ENCODE results near the gene IFIT2.
"Not testable (repeated sequence)": the region's sequence is repeated elsewhere in the genome, so short reads cannot be mapped to it uniquely, and the experiment has no call there.

IFIT2 gene, protein sequence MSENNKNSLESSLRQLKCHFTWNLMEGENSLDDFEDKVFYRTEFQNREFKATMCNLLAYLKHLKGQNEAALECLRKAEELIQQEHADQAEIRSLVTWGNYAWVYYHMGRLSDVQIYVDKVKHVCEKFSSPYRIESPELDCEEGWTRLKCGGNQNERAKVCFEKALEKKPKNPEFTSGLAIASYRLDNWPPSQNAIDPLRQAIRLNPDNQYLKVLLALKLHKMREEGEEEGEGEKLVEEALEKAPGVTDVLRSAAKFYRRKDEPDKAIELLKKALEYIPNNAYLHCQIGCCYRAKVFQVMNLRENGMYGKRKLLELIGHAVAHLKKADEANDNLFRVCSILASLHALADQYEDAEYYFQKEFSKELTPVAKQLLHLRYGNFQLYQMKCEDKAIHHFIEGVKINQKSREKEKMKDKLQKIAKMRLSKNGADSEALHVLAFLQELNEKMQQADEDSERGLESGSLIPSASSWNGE

DNA sequence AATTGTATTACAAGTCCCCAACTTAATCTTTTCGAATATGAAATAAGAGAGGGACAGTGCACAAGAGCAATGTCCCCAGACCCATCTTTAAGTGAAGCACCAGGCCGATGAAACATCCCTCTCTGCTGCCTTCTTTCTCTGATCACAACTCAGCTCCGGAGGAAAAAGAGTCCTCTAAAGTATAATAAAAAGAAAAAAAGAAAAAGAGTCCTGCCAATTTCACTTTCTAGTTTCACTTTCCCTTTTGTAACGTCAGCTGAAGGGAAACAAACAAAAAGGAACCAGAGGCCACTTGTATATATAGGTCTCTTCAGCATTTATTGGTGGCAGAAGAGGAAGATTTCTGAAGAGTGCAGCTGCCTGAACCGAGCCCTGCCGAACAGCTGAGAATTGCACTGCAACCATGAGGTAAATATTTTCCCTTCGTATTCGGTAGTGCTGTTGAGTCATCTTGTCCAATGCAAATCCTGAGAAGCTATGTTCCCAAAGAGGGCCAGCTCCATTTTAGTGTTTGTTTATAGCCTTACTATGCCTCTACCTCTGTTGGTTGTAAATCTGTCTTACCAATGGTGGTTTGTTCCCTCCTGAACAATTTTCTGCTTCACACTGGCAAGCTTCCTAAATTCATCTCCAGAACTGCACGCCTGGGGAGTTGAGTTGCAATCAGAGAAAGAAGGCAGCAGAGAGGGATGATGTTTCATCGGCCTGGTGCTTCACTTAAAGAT lies at the start of gene IFIT2:
IFIT2 (plus strand) TSS at position 326 of the 725 bp plus-strand sequence; CDS start at position 404, 78 bp downstream.
- DNase-seq (ENCODE audit: low read depth), result no peak

DNA sequence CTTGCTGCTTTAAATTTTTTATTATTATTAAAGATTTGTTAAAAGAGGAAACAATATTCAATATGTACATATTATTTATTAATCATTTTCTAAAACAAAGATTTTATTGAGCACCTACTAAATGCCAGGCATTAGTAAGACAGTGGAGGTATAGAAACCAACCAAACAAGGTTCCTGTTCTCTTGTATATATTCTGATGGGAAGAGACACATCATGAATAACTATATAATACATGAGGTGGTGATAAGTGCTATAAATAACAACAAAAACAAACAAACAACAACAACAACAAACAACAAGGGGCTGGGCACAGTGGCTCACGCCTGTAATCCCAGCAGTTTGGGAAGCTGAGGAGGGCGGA lies 49.6 kb upstream of the IFIT2 start:
- DNase-seq (ENCODE audit: low read depth), result no peak

DNA sequence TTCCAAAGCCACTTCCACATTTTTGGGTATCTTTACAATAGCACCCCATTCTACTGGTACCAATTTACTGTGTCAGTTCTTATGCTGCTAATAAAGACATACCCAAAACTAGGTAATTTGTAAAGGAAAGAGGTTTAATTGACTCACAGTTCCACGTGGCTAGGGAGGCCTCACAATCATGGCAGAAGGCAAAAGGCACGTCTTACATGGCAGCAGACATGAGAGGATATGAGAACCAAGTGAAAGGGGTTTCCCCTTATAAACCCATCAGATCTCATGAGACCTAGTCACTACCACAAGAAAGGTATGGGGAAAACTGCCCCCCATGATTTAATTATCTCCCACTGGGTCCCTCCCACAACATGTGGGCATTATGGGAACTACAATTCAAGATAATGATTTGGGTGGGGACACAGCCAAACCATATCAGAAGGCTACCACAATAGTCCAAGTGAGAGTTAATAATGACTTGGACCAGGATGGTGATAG lies 46.7 kb upstream of the IFIT2 start:
- not testable (repeated sequence) for DNase-seq (ENCODE audit: low read depth)

DNA sequence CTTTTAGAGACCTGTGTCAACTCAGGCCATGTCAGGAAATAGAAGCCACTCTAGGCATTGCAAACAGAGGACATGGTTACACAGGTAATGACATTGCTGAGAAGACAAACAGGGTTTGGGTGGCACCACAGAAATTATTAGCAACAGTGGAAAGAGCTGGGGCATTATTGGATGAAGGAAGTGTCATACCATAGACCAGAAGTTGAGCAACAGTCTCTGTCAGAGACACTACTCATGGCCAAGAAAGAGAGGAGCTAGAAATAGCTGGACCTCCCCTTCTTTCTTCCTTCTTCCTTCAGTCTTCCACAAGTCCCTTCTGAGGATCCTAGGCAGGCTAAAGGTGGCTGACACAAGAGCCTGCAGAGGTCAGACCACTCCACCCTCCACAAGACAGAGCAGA lies 46.1 kb upstream of the IFIT2 start:
- DNase-seq (ENCODE audit: low read depth), result no peak

DNA sequence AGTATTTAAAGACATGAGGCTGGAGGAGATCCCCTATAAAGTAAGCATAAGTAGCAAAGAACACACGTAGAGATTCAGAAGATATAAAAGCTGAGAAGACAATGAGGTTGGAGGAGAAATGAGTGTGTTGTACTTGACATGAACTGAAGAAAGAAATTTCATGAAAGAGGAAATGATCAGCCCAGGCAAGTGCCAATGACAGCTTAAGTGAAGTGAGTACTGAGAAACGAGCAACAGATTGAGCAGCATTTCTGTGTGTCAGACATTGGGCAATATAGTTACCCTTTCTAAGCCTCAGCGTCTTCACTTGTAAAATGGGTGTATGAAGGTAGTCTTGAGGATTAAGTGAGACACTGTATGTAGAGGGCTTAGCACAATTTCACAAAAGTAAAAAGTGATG lies 45.5 kb upstream of the IFIT2 start:
- no peak for DNase-seq (ENCODE audit: low read depth)

DNA sequence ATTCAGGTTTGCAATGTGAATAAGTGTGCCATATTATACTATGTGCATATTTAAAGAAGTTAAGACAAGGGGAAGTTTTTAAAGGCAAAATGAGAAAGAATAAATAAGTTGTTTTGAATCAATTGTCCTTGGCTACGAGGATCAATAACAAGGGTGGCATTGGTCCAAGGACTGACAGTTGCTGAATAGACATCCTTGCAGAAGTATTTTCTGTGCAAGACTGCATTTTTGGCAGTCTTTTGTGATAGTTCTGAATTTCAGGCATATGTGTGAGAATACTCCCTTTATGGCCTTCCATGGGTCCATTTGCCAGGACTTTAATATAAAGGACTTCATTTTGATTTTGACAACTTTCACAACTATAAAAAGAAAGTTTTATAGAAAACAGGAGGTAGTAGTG lies 44.9 kb upstream of the IFIT2 start:
- DNase-seq (ENCODE audit: low read depth), result no peak

DNA sequence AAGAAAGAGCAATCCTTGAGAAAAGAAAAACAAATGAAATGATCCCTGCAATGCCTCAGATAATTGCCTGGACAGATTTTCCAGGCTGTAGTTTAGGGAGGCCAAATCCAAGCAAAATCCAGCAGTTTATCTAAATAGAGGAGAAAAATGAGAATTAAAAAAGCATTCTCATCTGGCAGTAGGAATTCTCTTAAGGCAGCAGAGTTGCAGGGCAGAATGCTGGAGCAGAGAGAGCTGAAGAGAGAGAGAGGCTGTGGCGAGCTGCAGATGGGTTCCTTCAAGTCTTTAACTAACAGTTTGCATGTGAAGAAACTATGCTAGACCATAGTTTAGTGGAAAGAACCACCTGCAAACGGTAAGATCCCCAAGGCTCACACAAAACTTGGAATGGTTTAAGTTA lies 44.3 kb upstream of the IFIT2 start:
- DNase-seq (ENCODE audit: low read depth), result no peak

DNA sequence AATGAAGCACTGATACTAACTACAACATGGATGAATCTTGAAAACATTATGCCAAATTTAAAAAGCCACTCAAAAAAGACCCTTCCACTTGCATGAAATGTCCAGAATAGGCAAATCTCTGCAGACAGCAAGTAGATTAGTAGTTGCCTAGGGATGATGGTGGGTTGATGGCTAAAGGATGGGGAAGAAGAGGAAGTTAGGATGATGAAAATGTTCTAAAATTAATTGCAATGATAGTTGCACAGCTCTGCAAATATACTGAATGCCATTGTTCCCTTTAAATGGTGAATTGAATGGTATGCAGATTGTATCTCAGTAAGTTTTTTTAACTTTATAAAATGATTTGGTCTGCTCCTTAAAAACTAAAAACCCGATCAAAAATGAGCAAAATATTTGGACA lies 43.0 kb upstream of the IFIT2 start:
- no peak for DNase-seq (ENCODE audit: low read depth)

DNA sequence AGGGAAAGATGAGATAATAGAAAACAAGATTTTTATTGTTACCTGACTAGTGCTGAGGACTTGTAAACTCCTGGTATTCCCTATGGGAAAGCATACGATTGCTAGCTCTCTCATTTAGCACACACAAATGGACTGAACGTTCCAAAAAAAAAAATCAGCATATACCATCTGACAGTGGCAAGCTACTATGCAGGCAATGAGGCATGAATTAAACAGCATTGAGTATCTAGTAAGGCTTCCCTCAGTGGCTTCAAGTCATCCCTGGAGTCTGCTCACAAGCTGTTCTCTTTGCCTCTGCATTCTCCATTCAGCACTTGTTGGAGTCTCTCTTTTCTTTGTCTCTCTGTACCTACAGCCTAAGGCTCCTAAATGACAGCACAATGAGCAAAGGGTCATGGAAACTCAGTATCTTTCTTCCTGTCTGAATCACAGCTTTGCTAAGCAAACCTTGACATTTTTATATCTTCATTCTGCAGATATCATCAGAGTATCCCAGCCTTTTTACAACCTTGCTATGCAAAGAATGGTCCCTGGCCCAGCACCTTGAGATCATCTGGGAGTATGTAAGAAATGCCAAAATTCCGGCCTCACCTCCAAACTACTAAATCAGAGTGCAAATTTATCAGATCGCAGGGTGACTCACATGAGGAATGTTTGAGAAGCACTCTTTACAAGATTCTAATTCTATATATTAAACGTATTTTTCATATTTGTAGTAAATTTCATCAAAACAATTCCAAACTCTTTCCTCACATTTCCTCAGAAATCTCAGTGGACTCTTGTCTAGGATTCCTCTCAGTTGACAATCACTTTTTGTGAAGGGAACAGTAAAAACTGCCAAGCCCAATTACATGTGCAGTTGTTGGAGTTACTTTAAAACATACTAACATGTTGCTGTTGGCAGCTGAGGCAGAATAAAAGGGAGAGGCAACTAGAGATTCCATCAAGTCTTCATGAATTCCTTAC lies 39.5 kb upstream of the IFIT2 start:
- no peak for DNase-seq (ENCODE audit: low read depth)

DNA sequence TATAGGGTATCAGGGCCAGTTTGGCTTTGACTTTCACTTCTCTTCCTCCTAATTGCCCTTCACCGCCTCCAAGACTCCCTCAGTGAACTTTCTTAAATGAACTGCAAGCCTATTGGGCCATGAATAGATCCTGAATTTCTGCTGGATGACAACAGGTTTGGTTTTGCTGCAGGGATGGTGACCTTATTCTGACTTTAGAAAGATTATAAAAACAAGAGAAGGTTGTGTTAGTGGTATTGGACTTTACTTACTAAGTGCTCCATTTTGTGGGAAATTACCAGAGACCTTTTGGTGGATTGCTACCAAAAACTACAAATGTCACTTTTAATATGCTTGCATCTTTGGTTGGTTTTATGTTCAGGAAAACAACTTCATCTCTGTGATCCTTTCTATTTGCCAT lies 38.8 kb upstream of the IFIT2 start:
- no peak for DNase-seq (ENCODE audit: low read depth)

DNA sequence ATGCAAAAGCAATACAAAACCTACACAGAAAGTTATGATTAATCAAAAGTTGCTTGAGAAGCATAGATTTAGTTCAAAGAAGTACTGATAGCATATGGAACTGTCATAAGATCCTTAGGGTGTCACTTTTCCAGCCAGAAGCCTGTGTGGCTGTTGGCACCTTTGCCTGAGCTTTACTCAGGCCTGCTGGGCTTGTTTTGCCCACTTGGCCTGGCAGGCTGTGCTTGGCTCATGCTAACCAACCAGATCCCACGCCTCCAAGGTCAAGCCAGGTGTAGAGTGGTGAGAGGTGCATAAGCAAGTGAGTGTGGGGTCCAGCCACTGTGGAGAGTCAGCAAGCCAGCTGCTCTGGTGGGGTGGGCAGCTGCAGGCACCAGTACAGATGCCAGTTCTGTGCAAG lies 38.3 kb upstream of the IFIT2 start:
- no peak for DNase-seq (ENCODE audit: low read depth)

DNA sequence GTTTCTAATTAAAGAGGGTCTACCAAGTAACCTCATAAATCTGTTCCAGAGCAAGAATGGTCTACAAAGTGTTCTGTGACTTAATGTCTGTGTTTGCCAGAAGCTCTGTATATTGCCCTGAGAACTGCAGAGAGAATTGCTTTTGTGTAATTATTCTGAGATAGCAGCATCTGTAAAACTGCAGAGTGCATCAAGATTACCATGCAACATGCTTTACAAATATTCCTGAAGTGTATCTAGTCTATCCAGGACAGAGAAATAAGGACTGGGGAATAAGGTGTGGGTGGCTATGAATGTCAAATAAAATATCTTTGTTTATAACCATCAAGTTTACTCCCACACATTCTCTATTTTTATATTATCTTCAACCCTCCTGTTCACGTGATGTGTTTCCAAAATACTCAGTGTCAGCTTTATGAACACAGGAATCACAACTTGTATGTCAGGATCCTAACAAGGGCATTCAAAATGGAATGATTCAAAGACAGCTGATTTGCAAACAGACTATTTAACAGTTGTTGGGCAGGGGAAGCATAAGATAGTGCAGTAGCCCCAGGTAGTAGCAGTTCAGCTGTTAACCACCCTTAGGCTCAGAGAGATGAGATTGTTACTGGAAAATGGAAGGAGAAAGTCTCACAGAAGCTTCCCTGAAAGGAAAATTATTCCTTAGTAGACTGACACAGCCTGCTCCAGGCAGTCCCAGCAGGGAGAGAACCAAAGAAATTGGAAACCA lies 35.0 kb upstream of the IFIT2 start:
- no peak for DNase-seq (ENCODE audit: low read depth)

DNA sequence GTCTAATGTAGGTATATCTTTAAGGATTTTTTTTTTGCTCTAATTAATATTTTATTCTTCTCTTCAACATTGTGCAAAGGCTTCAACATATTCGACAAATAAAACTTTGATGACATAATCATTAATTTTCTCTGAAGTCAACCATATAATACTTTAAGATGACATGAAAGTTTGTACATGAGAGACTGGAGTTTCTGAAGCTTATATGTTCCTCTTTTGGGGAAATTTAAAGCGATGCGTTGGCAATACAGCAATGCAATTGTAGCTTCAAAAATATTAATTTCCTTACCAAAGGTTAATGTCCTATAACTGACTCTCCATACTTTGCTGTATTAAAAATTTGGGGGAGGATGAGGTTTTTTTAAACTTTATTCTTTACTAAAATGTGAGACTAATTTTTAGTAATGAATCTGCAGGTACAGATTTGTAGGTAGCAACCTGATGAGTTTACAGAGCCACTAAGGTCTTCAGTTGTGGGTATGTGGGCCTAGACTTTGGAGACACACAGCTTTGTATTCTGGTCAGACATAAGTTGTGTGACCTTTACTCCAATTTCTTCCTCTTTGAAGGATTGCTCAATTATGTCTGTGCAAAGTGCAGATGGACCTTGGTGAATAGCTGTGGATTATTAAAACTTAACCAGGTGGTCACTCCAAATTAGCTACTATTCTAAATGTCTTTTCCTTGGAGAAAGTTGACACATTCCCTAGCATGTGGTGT lies 32.3 kb upstream of the IFIT2 start:
- no peak for DNase-seq (ENCODE audit: low read depth)

DNA sequence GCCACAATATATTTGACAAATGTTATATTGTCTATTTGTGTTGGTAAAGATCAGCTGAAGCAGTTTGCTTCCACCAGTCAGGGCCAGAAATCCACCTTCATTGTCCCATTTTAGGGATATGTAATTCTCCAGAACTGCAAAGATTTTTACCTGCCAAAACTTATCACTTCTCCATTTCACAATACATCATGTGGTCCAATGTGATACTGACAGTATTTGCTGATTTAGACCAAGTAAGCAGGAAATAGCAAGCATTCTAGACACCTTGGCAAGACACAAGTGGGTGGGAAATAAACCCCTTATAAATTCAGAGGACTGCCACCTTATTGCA lies 31.7 kb upstream of the IFIT2 start:
- DNase-seq (ENCODE audit: low read depth), result no peak

DNA sequence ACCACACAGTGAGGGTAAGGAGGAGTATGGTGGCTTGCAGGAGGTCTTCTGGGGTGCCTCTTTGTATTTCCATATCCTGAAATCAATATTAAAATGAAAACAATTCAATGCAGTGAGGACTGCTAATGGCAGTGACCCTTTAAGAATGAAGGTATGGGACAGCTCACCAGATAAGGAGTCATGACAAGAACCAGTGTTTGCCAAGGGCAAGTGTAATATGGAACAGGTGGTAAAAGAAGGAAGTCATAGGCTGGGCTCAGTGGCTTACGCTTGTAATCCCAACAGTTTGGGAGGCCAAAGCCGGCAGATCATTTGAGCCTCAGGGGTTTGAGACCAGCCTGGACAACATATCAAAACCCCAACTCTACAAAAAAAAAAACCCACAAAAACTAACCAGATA lies 30.3 kb upstream of the IFIT2 start:
- DNase-seq (ENCODE audit: low read depth), result no peak

DNA sequence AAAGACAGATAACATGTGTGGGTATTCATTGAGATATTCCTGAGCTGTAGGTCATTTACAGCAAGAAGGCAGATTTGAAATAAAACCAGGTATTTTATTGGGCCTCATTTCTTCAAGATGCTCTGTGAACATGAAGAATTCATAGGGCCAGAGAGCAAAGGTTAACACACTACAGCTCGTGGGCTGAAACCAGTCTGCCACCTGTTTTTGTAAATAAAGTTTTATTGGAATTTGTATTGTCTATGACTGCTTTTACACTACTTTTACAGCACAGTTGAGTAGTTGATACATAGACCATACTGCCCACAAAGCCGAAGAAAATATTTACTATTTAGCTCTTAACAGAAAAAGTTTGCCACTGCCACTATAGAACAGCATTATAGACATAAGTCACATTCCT lies 28.2 kb upstream of the IFIT2 start:
- no peak for DNase-seq (ENCODE audit: low read depth)

DNA sequence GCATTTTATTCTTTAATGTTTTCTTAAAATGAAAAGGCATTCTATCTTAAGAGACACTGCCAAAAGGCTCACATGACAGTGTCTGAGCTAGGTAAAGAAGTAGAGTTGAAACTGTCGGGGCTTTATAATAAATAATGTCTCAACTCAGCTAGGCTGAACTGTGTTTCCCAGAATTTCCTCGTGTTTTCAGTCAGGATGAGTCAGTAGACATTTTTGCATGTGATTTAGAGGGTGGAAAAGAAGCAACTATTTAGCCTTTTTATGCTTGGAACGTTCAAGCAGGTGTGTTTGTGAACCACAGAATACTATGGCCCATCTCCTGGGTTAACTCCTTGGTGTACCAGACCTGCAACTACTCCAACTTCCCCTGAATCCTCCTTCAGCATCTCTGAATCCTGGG lies 26.9 kb upstream of the IFIT2 start:
- no peak for DNase-seq (ENCODE audit: low read depth)

DNA sequence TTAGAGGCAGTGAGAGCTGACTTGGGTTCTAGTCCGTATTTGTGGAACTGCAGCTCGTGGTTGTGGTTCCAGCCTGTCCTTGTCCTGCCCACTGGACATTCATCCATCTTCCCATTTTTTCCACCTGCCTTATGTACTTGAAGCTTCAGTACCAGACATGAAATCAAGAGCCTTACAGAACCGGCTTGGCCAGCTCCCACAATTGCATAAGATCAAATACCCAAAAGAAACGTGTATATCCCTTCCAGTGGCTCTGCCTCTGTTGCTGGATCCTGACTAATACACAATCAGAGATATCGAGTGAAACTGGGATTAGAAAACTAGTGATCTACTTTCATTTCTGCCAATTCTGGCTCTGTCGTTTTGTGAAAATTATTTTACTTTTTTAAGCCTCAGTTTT lies 26.5 kb upstream of the IFIT2 start:
- DNase-seq (ENCODE audit: low read depth), result no peak

DNA sequence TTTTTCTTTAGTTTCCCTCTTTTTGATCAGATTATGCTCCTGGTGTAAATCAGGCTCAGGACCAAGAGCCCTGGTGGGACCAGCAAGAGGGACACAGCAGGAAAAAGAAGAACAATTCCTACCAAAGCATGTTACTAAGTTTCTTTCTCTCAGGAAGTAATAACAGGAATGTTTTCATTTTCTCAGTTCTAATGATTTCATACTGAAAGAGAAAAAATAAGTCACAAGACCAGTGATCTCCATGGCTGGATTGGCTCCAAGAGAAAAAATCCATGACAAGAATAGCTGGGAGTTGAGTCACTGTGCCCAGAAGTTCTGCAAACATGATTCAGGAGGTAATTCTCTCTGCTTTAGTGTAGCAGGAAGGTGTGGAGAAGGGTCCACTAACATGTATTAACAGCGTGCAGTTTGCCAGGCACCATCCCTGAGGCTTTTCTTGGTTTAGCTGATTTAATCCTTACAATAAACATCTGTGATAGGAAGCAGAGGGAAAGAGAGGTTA lies 23.8 kb upstream of the IFIT2 start:
- DNase-seq (ENCODE audit: low read depth), result peak; percentile 97

DNA sequence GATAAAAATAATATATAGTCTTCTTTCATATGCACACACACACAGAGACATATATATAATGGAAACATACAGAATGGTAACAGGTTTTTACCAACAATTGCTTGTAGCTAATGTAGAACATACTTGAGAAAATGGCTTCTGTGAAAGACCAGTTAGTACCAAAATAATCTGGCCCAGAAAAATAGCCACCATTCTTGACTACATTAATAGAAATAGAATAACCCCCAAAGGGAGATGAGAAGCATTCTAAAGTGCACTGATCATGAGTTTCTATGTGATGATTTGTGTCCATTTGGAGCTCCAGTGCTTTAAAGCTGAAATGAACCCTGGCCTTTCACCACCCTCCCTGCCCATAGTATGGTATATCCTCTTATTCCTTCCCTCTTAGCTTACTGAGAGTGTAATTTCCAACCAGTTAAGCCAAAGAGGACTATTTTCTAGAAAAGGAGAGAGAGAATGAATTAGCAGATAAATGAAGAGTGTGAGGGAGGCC lies 22.9 kb upstream of the IFIT2 start:
- DNase-seq (ENCODE audit: low read depth), result no peak

DNA sequence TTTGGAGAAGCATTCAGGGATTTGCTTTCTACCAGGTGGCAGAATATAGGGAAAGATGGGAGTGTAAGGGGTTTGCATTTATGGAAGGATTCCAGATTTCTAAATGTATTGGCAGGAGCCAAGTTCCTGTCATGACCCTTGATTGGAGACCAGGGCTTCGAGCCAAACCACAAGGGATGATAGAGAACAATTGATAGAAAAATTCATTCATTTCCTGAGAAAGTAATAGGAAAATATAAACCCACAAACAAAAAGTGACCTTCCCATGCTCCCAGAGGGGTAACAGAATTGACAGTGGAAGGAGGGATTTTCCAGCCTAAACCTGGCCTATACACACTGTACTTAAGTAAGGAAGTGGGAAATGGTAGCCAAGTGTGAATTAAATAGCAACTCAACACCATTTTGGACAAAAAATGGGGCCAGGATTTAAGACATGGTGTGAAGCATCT lies 22.4 kb upstream of the IFIT2 start:
- no peak for DNase-seq (ENCODE audit: low read depth)
